Stomach smooth muscle (tissue), 2 donors: Measurements from ENCODE around the gene C19orf85.

Experiments
- H3K27ac ChIP-seq: one replicate; pipeline ENCODE4 v1.7.0; 2013; ENCODE audit warnings: mild to moderate bottlenecking, low read length, inconsistent platforms
- H3K27me3 ChIP-seq, 2 donors: one replicate each; pipeline ENCODE4 v1.7.0; 2013; ENCODE audit warnings: low read length in 2 of 2; ENCODE audit not compliant: insufficient read depth in 2 of 2, control insufficient read depth in 1 of 2
- H3K36me3 ChIP-seq, 2 donors: one replicate each; pipeline ENCODE4 v1.7.0; 2013; ENCODE audit warnings: low read length in 2 of 2; ENCODE audit not compliant: control insufficient read depth in 2 of 2, insufficient read depth in 2 of 2
- H3K4me1 ChIP-seq: one replicate; pipeline ENCODE4 v1.7.0; 2013; ENCODE audit warnings: low read length; ENCODE audit not compliant: control insufficient read depth, insufficient read depth
- H3K4me3 ChIP-seq, 2 donors: one replicate each; pipeline ENCODE4 v1.7.0; 2013; ENCODE audit warnings: low read length in 2 of 2
- H3K9ac ChIP-seq, 2 donors: one replicate each; pipeline ENCODE4 v1.7.0; 2013; ENCODE audit warnings: low read length in 2 of 2, mild to moderate bottlenecking in 1 of 2
- H3K9me3 ChIP-seq, 2 donors: one replicate each; pipeline ENCODE4 v1.7.0; 2013; ENCODE audit warnings: low read length in 2 of 2; ENCODE audit not compliant: control insufficient read depth in 2 of 2
- donor health status: healthy.
- donor health status: Pancreatic carcinoma.

C19orf85 gene

GRCh38 chr19:55473225-55474012, 8.9 kb upstream of the C19orf85 start:
- no peak overlapping the region for H3K4me3 ChIP-seq
- H3K27ac ChIP-seq = no peak overlapping the region
- no peaks in the 10 kb centered on the region for H3K36me3 ChIP-seq
- H3K9ac ChIP-seq = no peak overlapping the region
- peaks cover 21% of the 10 kb centered on the region for H3K4me1 ChIP-seq
- H3K9me3 ChIP-seq = no peaks in the 10 kb centered on the region
- H3K27me3 ChIP-seq = no peaks in the 10 kb centered on the region

- Histone ChIP-seq H3K36me3 (no peaks in the 10 kb centered on the region), H3K27ac (no peak overlapping the region), H3K9ac (no peak overlapping the region), H3K4me3 (no peak overlapping the region), H3K4me1 (peaks cover 18% of the 10 kb centered on the region), H3K27me3 (no peaks in the 10 kb centered on the region), H3K9me3 (no peaks in the 10 kb centered on the region)
Measured at GRCh38 chr19:55472463-55472862, 7.9 kb upstream of the C19orf85 start.

DNA sequence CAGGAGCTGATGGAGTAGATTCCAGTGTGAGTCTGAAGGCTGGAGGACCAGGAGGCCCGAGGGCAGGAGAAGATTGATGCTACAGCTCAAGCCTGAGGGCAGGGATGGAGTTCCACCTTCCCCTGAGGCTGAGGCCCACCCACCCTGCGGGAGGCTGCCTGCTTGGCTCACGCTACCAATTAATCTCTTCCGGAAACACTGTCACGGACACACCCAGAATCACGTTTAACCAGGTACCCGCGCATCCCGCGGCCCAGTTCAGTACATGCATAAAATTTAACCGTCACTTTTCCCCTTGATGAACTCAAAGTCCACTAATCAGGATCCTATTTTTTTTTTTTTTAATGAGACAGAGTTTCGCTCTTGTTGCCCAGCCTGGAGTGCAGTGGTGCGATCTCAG, 6.7 kb upstream of the C19orf85 start:
- Histone ChIP-seq H3K4me1 (peaks cover 17% of the 10 kb centered on the region), H3K36me3 (no peaks in the 10 kb centered on the region), H3K27ac (no peak overlapping the region), H3K27me3 (no peaks in the 10 kb centered on the region), H3K9ac (no peak overlapping the region), H3K9me3 (no peaks in the 10 kb centered on the region), H3K4me3 (no peak overlapping the region)

- no peak overlapping the region for H3K27ac ChIP-seq
- H3K27me3 ChIP-seq = no peaks in the 10 kb centered on the region
- peaks cover 6% of the 10 kb centered on the region for H3K4me1 ChIP-seq
- H3K36me3 ChIP-seq = no peaks in the 10 kb centered on the region
- no peak overlapping the region for H3K9ac ChIP-seq
- no peaks in the 10 kb centered on the region for H3K9me3 ChIP-seq
- peak overlapping the region in 1 of 2 donors; percentile 15 for H3K4me3 ChIP-seq
Measured at GRCh38 chr19:55468054-55468393, 3.5 kb upstream of the C19orf85 start.

- Histone ChIP-seq H3K36me3 (no peaks in the 10 kb centered on the region), H3K4me1 (peaks cover 7% of the 10 kb centered on the region), H3K27me3 (no peaks in the 10 kb centered on the region), H3K9ac (no peak overlapping the region), H3K4me3 (peak overlapping the region in 1 of 2 donors; percentile 15), H3K9me3 (no peaks in the 10 kb centered on the region), H3K27ac (no peak overlapping the region)
Measured at GRCh38 chr19:55467236-55468053, 2.9 kb upstream of the C19orf85 start.

DNA sequence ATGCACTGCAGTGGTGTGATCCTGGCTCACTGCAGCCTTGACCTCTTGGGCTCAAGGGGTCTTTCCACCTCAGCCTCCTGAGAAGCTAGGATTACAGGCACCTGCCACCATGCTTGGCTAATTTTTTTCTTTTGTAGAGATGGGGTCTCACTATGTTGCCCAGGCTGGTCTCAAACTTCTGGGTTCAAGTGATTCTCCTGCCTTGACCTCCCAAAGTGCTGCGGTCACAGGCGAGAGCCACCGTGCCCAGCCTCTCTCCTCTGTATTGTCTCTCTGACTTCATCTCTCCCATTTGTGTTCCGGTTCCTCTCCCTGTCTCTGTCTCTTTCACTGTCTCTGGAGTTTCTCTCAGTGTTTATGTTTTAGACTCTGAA, 1.7 kb upstream of the C19orf85 start:
- Histone ChIP-seq H3K9me3 (no peaks in the 10 kb centered on the region), H3K4me3 (no peak overlapping the region), H3K4me1 (peaks cover 16% of the 10 kb centered on the region), H3K36me3 (no peaks in the 10 kb centered on the region), H3K9ac (no peak overlapping the region), H3K27ac (no peak overlapping the region), H3K27me3 (no peaks in the 10 kb centered on the region)

DNA sequence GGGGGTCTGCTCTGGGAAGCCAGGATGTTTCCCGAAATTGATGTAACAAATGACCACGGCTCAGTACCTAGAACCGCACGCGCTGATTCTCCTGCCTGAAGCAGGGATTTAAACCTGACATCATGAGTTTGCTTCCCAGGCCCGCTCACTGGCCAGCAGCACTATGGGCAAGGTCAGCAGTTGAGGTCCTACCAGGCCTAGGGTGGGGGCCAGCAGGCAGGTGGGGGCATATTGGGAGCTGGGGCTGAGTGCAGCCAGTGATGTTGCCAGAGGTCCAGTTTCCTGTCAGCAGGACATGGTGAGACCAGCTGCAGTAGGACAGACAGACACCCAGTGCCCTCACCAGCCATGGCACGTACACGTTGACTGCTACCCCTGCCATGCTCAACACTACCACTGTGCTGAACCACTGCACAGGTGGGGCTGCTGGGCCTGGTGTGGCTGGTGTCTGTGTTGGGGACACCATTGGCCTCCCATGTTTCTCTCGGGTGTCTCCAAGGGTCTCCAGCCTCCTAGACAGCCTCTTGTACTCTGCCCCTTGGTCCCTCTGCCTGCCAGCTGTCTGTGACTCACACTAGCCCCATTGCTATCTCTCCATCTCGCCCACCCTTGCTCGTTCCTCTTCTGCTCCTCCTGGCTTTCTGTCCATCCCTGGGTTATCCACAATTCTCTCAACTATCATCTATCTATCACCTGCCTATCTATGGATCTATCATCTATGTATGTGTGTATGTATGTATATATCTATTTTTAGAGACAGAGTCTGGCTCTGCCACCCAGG, 1.1 kb upstream of the C19orf85 start:
- no peak overlapping the region for H3K9ac ChIP-seq
- no peak overlapping the region for H3K4me3 ChIP-seq
- H3K27me3 ChIP-seq = no peaks in the 10 kb centered on the region
- no peaks in the 10 kb centered on the region for H3K36me3 ChIP-seq
- H3K9me3 ChIP-seq = no peaks in the 10 kb centered on the region
- H3K27ac ChIP-seq = no peak overlapping the region
- peaks cover 22% of the 10 kb centered on the region for H3K4me1 ChIP-seq

DNA sequence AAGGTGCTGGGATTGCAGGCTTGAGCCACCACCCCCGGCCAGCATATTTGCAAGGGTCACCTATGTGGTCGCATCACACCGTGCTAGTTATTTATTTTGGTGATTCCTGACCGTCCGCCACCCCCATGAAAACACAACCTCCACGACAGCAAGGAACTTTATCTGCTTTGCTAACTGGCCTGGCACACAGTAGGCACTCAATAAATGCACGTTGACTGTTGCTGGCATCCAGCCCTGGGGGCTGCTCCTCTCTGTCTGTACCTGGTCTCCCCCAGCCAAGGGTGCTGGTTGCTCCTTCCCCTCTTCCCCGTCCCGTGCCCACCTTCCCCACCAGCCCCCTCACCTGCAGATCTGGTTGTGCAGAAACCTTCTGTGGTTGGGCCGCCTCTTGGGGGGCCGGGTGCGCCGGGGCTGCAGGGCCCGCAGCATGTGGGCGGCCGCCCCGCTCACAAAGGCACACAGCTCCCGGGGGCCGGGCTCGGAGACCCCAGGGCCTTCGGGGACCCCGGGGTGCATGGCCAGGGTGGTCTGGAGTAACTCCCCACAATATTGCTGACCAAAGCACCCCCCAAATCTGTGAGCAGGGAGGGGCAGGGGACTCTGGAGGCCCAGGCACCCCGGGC, 401 bp downstream of the C19orf85 start:
- Histone ChIP-seq H3K9ac (no peak overlapping the region), H3K27me3 (no peaks in the 10 kb centered on the region), H3K4me3 (no peak overlapping the region), H3K4me1 (peaks cover 35% of the 10 kb centered on the region), H3K36me3 (no peaks in the 10 kb centered on the region), H3K9me3 (no peaks in the 10 kb centered on the region), H3K27ac (no peak overlapping the region)

GRCh38 chr19:55463583-55464031, 944 bp downstream of the C19orf85 start:
- Histone ChIP-seq H3K27me3 (no peaks in the 10 kb centered on the region), H3K4me3 (no peak overlapping the region), H3K27ac (no peak overlapping the region), H3K9me3 (no peaks in the 10 kb centered on the region), H3K4me1 (peaks cover 35% of the 10 kb centered on the region), H3K9ac (no peak overlapping the region), H3K36me3 (no peaks in the 10 kb centered on the region)

GRCh38 chr19:55462722-55463121, 1.8 kb downstream of the C19orf85 start:
- H3K9me3 ChIP-seq = no peaks in the 10 kb centered on the region
- H3K4me3 ChIP-seq = no peak overlapping the region
- H3K36me3 ChIP-seq = no peaks in the 10 kb centered on the region
- H3K27me3 ChIP-seq = no peaks in the 10 kb centered on the region
- no peak overlapping the region for H3K27ac ChIP-seq
- H3K9ac ChIP-seq = no peak overlapping the region
- peaks cover 31% of the 10 kb centered on the region for H3K4me1 ChIP-seq
